HEK293 (cell line): ENCODE measurements around the gene HPD.
"Not testable (repeated sequence)": the region's sequence is repeated elsewhere in the genome, so short reads cannot be mapped to it uniquely, and the experiment has no call there.

Source experiments
- CTCF ChIA-PET: fragments of 350-600 bp; formaldehyde crosslinking; extraction: SDS; loops from one replicate; lab custom pipeline; 2021; ENCODE audit warnings: antibody characterized with exemption; lab: Yijun Ruan, JAX
- POLR2A ChIA-PET: fragments of 300-600 bp; formaldehyde crosslinking; extraction: SDS; loops from one replicate; lab custom pipeline; 2020; ENCODE audit warnings: antibody characterized with exemption, inconsistent platforms; lab: Yijun Ruan, JAX
- H3K27ac ChIP-seq: fragments of 200-500 bp; sonication (Bioruptor generic); 2 replicates; pipeline ENCODE4 v1.5.1; 2014; ENCODE audit warnings: low read depth, low read length, control low read depth, inconsistent platforms; ENCODE audit errors: extremely low read depth
- H3K36me3 ChIP-seq, 2 experiments: fragments of 200-500 bp in 1 of 2; sonication (Bioruptor generic) in 1 of 2; 1 replicate in 1 of 2; 2 replicates in 1 of 2; pipeline ENCODE4 v1.5.1; 2014 to 2017; ENCODE audit warnings: inconsistent platforms in 2 of 2, low read length in 2 of 2; ENCODE audit not compliant: control insufficient read depth in 2 of 2, insufficient read depth in 1 of 2
- H3K4me1 ChIP-seq: fragments of 200-500 bp; sonication (Bioruptor generic); 2 replicates; pipeline ENCODE4 v1.5.1; 2014; ENCODE audit warnings: mild to moderate bottlenecking, low read length, inconsistent platforms; ENCODE audit not compliant: control insufficient read depth, insufficient read depth
- H3K4me3 ChIP-seq: 2 replicates; pipeline ENCODE4 v1.5.1; 2011; ENCODE audit warnings: low read depth, mild to moderate bottlenecking, control low read depth, low read length, moderate library complexity
- H3K9me3 ChIP-seq: fragments of 200-500 bp; sonication (Bioruptor generic); 2 replicates; pipeline ENCODE4 v1.5.1; 2014; ENCODE audit warnings: low read depth, low read length, inconsistent platforms; ENCODE audit not compliant: control insufficient read depth, insufficient read depth
- IKZF3 ChIP-seq: fragments of 450-650 bp; IDR thresholded peaks from 2 replicates; pipeline ENCODE4 v1.5.0; 2018; ENCODE audit warnings: missing biosample characterization, mild to moderate bottlenecking, missing genetic modification characterization, moderate library complexity
- KLF16 ChIP-seq: fragments of 450-650 bp; formaldehyde crosslinking; IDR thresholded peaks from 2 replicates; pipeline ENCODE4 v1.5.1; 2017; ENCODE audit warnings: missing biosample characterization, missing genetic modification characterization
- SCRT1 ChIP-seq: fragments of 450-650 bp; formaldehyde crosslinking; IDR thresholded peaks from 2 replicates; pipeline ENCODE4 v1.5.1; 2016; ENCODE audit warnings: missing biosample characterization, missing genetic modification characterization, borderline replicate concordance
- YY2 ChIP-seq: fragments of 450-650 bp; formaldehyde crosslinking; IDR thresholded peaks from 2 replicates; pipeline ENCODE4 v1.5.1; 2016; ENCODE audit warnings: missing biosample characterization, missing genetic modification characterization
- ZNF121 ChIP-seq: fragments of 450-650 bp; formaldehyde crosslinking; IDR thresholded peaks from 2 replicates; pipeline ENCODE4 v1.5.1; 2016; ENCODE audit warnings: missing biosample characterization, missing genetic modification characterization
- ZNF16 ChIP-seq: fragments of 450-650 bp; formaldehyde crosslinking; IDR thresholded peaks from 2 replicates; pipeline ENCODE4 v1.5.1; 2016; ENCODE audit warnings: low read depth, missing biosample characterization, missing genetic modification characterization
- ZNF214 ChIP-seq: fragments of 450-650 bp; formaldehyde crosslinking; IDR thresholded peaks from 2 replicates; pipeline ENCODE4 v1.5.1; 2017; ENCODE audit warnings: missing biosample characterization, mild to moderate bottlenecking, missing genetic modification characterization, borderline replicate concordance
- ZNF341 ChIP-seq: fragments of 450-650 bp; formaldehyde crosslinking; IDR thresholded peaks from 2 replicates; pipeline ENCODE4; 2016; ENCODE audit warnings: low read depth, missing biosample characterization, missing genetic modification characterization
- ZNF416 ChIP-seq: fragments of 450-650 bp; formaldehyde crosslinking; IDR thresholded peaks from 2 replicates; pipeline ENCODE4 v1.5.1; 2016; ENCODE audit warnings: missing biosample characterization, missing genetic modification characterization
- ZNF423 ChIP-seq: fragments of 450-650 bp; formaldehyde crosslinking; IDR thresholded peaks from 2 replicates; pipeline ENCODE4 v1.5.1; 2016; ENCODE audit warnings: missing biosample characterization, missing genetic modification characterization
- ZNF549 ChIP-seq: fragments of 450-650 bp; IDR thresholded peaks from 2 replicates; pipeline ENCODE4 v1.5.1; 2018; ENCODE audit warnings: missing biosample characterization, missing genetic modification characterization, mild to moderate bottlenecking, inconsistent platforms, moderate library complexity
- ZNF571 ChIP-seq: fragments of 450-650 bp; formaldehyde crosslinking; IDR thresholded peaks from 2 replicates; pipeline ENCODE4 v1.5.0; 2017; ENCODE audit warnings: missing biosample characterization, missing genetic modification characterization
- ZNF623 ChIP-seq: fragments of 450-650 bp; formaldehyde crosslinking; IDR thresholded peaks from 2 replicates; pipeline ENCODE4 v1.5.1; 2016; ENCODE audit warnings: missing biosample characterization, missing genetic modification characterization
- ZNF768 ChIP-seq: fragments of 450-650 bp; formaldehyde crosslinking; IDR thresholded peaks from 2 replicates; pipeline ENCODE4 v1.5.1; 2018; ENCODE audit warnings: missing biosample characterization, mild to moderate bottlenecking, missing genetic modification characterization
- ZNF785 ChIP-seq: fragments of 450-650 bp; formaldehyde crosslinking; IDR thresholded peaks from 2 replicates; pipeline ENCODE4 v1.5.1; 2016; ENCODE audit warnings: missing biosample characterization, missing genetic modification characterization
- ZXDB ChIP-seq: fragments of 450-650 bp; formaldehyde crosslinking; IDR thresholded peaks from 2 replicates; pipeline ENCODE4 v1.5.1; 2016; ENCODE audit warnings: missing biosample characterization, missing genetic modification characterization
- TF ChIP-seq, protein P1 (sequence below): fragments of 450-650 bp; formaldehyde crosslinking; IDR thresholded peaks from 2 replicates; pipeline ENCODE4 v1.5.1; 2016; ENCODE audit warnings: missing biosample characterization, missing genetic modification characterization
- TF ChIP-seq, protein P2 (sequence below): fragments of 450-650 bp; formaldehyde crosslinking; IDR thresholded peaks from 2 replicates; pipeline ENCODE4 v1.5.1; 2016; ENCODE audit warnings: missing biosample characterization, missing genetic modification characterization, borderline replicate concordance
- TF ChIP-seq, protein P3 (sequence below): fragments of 450-650 bp; formaldehyde crosslinking; IDR thresholded peaks from 2 replicates; pipeline ENCODE4 v1.5.1; 2017; ENCODE audit warnings: missing biosample characterization, missing genetic modification characterization
- TF ChIP-seq, protein P4 (sequence below): fragments of 450-650 bp; formaldehyde crosslinking; IDR thresholded peaks from 2 replicates; pipeline ENCODE4 v1.5.1; 2016; ENCODE audit warnings: missing biosample characterization, missing genetic modification characterization

Gene HPD

DNA sequence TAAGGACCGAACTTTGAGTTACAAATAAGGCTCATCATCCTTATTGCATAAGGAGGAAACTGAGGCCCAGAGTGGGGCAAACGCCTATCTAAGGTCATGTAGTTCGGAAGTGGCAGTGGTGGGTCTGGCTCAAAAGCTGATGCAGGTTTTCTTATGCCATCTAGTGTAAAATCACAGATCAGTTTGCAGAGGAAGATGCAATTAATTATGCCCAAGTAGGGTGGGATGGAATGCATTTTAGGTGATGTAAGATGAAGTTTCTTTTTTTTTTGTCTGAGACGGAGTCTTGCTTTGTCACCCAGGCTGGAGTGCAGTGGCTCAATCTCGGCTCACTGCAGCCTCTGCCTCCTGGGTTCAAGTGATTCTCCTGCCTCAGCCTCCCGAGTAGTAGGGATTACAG is 31.0 kb upstream of the HPD start:
- POLR2A ChIA-PET, H3K9me3 ChIP-seq: not testable (repeated sequence)
- peak overlapping the region; percentile 81 for H3K4me3 ChIP-seq
- H3K27ac ChIP-seq = peak overlapping the region; percentile 84; the same call in 1 of the 2 replicates
- peaks cover 11% of the 10 kb centered on the region; the same call in 1 of the 2 replicates for H3K4me1 ChIP-seq
- TF ChIP-seq, protein P1, sequence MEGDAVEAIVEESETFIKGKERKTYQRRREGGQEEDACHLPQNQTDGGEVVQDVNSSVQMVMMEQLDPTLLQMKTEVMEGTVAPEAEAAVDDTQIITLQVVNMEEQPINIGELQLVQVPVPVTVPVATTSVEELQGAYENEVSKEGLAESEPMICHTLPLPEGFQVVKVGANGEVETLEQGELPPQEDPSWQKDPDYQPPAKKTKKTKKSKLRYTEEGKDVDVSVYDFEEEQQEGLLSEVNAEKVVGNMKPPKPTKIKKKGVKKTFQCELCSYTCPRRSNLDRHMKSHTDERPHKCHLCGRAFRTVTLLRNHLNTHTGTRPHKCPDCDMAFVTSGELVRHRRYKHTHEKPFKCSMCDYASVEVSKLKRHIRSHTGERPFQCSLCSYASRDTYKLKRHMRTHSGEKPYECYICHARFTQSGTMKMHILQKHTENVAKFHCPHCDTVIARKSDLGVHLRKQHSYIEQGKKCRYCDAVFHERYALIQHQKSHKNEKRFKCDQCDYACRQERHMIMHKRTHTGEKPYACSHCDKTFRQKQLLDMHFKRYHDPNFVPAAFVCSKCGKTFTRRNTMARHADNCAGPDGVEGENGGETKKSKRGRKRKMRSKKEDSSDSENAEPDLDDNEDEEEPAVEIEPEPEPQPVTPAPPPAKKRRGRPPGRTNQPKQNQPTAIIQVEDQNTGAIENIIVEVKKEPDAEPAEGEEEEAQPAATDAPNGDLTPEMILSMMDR = 0 out of 2 replicates have a peak, but pooled peaks have one; percentile 12
- H3K36me3 ChIP-seq = peaks cover 7 to 11% of the 10 kb centered on the region in 2 experiments; a peak in 2 of 3 replicates
- CTCF ChIA-PET = interaction anchor here (0.6 to 9.9 kb wide), 4 partner anchors 14 to 1629 kb away, joined by 3 to 154 read pairs (median 4); partner anchors contain the start of gene RHOF

DNA sequence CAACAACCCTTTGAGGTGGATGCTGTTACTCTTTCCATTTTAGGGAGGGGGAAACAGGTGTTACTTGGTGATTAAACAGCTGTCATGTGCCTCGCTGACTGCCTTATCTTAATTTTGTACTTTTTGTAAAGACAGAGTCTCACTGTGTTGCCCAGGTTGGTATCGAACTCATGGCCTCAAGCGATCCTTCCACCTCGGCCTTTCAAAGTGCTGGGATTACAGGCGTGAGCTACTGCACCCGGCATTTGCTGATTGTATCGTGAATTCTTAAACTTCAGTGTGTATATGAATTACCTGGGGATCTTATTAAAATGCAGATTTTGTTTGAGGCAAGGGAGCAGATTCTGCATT is 30.6 kb upstream of the HPD start:
- peak; percentile 70 for TF ChIP-seq ZNF121 (tag by site-specific recombination)
- TF ChIP-seq SCRT1 (tag by site-specific recombination) = 0 out of 2 replicates have a peak, but pooled peaks have one; percentile 42
- TF ChIP-seq, protein P2, sequence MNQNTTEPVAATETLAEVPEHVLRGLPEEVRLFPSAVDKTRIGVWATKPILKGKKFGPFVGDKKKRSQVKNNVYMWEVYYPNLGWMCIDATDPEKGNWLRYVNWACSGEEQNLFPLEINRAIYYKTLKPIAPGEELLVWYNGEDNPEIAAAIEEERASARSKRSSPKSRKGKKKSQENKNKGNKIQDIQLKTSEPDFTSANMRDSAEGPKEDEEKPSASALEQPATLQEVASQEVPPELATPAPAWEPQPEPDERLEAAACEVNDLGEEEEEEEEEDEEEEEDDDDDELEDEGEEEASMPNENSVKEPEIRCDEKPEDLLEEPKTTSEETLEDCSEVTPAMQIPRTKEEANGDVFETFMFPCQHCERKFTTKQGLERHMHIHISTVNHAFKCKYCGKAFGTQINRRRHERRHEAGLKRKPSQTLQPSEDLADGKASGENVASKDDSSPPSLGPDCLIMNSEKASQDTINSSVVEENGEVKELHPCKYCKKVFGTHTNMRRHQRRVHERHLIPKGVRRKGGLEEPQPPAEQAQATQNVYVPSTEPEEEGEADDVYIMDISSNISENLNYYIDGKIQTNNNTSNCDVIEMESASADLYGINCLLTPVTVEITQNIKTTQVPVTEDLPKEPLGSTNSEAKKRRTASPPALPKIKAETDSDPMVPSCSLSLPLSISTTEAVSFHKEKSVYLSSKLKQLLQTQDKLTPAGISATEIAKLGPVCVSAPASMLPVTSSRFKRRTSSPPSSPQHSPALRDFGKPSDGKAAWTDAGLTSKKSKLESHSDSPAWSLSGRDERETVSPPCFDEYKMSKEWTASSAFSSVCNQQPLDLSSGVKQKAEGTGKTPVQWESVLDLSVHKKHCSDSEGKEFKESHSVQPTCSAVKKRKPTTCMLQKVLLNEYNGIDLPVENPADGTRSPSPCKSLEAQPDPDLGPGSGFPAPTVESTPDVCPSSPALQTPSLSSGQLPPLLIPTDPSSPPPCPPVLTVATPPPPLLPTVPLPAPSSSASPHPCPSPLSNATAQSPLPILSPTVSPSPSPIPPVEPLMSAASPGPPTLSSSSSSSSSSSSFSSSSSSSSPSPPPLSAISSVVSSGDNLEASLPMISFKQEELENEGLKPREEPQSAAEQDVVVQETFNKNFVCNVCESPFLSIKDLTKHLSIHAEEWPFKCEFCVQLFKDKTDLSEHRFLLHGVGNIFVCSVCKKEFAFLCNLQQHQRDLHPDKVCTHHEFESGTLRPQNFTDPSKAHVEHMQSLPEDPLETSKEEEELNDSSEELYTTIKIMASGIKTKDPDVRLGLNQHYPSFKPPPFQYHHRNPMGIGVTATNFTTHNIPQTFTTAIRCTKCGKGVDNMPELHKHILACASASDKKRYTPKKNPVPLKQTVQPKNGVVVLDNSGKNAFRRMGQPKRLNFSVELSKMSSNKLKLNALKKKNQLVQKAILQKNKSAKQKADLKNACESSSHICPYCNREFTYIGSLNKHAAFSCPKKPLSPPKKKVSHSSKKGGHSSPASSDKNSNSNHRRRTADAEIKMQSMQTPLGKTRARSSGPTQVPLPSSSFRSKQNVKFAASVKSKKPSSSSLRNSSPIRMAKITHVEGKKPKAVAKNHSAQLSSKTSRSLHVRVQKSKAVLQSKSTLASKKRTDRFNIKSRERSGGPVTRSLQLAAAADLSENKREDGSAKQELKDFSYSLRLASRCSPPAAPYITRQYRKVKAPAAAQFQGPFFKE = no peak
- TF ChIP-seq ZNF341 = 0 out of 2 replicates have a peak, but pooled peaks have one; percentile 11
- TF ChIP-seq ZNF571 (tag by site-specific recombination) = no peak
- no peak for TF ChIP-seq ZNF785 (tag by site-specific recombination)
- TF ChIP-seq ZXDB (tag by site-specific recombination) = no peak
- peak; percentile 83; the same call in 1 of the 2 replicates for TF ChIP-seq ZNF768
- H3K36me3 ChIP-seq = peaks cover 3 to 11% of the 10 kb centered on the region in 2 experiments; a peak in 2 of 3 replicates
- ChIA-PET CTCF (interaction anchor here (0.6 to 9.9 kb wide), 7 partner anchors 9 to 1629 kb away, joined by 3 to 154 read pairs (median 3); partner anchors contain the start of gene RHOF), POLR2A (interaction anchor here (1.2 to 1.9 kb wide), 4 partner anchors 46 to 94 kb away, joined by 5 to 24 read pairs (median 6); partner anchors contain the start of gene RHOF)
- H3K9me3 ChIP-seq = no peaks in the 10 kb centered on the region
- peak overlapping the region; percentile 84 for H3K27ac ChIP-seq
- peak overlapping the region; percentile 81 for H3K4me3 ChIP-seq
- peaks cover 11% of the 10 kb centered on the region; the same call in 1 of the 2 replicates for H3K4me1 ChIP-seq

DNA sequence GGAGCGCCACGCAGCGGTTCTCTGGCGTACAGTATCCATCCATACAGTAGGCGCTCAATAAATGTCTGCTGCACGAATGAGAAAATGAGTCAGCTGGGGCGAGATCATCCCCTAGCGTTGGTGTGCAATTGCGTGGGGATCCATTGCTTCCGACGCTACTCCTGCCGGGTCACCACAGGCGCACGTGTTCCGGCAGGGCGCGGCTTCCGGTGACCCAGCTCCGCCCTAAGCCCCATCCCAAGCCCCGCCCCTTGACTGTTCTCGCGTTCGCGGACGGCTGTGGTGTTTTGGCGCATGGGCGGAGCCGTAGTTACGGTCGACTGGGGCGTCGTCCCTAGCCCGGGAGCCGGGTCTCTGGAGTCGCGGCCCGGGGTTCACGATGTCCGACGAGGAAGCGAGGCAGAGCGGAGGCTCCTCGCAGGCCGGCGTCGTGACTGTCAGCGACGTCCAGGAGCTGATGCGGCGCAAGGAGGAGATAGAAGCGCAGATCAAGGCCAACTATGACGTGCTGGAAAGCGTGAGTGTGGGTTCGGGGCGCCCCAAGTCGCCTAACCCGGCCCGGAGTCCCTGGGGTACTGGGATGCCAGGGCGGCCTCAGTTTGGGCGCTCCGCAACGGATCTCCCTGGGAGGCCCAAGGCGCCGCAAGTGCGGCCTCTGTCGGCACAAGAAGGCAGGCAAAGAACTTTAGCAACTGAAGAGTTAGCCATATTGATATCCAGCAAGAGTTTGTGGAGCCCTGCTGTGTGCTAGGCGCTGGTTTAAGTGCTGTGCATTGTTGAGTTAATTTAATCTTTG is 30.0 kb upstream of the HPD start, which contains the start of gene PSMD9:
Gene PSMD9 (plus strand): TSS at position 313 of the 796 bp plus-strand sequence. CDS start 67 bp downstream, at position 380.
- Histone ChIP-seq H3K9me3 (no peaks in the 10 kb centered on the region), H3K36me3 (peaks cover 3 to 11% of the 10 kb centered on the region in 2 experiments; a peak in 2 of 3 replicates), H3K27ac (peak within 1 kb of the TSS; percentile 84), H3K4me1 (peaks cover 10% of the 10 kb centered on the region; the same call in 1 of the 2 replicates), H3K4me3 (peak within 1 kb of the TSS; percentile 81)
- POLR2A ChIA-PET = interaction anchor here (0.5 to 1.9 kb wide), 22 partner anchors 16 to 337 kb away, joined by 3 to 24 read pairs (median 4); partner anchors contain the start of genes DIABLO and RHOF
- CTCF ChIA-PET = interaction anchor here (0.6 to 9.9 kb wide), 15 partner anchors 8 to 1630 kb away, joined by 3 to 154 read pairs (median 3); partner anchors contain the start of gene RHOF
- TF ChIP-seq ZNF416 = no peak
- peak; percentile 47 for TF ChIP-seq ZNF16 (tag by site-specific recombination)
- TF ChIP-seq YY2 (tag by site-specific recombination) = peak; percentile 84
- no peak for TF ChIP-seq IKZF3 (tag by site-specific recombination)
- TF ChIP-seq ZNF214 = no peak
- TF ChIP-seq, protein P3, sequence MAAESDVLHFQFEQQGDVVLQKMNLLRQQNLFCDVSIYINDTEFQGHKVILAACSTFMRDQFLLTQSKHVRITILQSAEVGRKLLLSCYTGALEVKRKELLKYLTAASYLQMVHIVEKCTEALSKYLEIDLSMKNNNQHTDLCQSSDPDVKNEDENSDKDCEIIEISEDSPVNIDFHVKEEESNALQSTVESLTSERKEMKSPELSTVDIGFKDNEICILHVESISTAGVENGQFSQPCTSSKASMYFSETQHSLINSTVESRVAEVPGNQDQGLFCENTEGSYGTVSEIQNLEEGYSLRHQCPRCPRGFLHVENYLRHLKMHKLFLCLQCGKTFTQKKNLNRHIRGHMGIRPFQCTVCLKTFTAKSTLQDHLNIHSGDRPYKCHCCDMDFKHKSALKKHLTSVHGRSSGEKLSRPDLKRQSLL = peak; percentile 5; the same call in 1 of the 2 replicates
- peak; percentile 90 for TF ChIP-seq ZNF423
- peak; percentile 83 for TF ChIP-seq KLF16
- TF ChIP-seq, protein P4, sequence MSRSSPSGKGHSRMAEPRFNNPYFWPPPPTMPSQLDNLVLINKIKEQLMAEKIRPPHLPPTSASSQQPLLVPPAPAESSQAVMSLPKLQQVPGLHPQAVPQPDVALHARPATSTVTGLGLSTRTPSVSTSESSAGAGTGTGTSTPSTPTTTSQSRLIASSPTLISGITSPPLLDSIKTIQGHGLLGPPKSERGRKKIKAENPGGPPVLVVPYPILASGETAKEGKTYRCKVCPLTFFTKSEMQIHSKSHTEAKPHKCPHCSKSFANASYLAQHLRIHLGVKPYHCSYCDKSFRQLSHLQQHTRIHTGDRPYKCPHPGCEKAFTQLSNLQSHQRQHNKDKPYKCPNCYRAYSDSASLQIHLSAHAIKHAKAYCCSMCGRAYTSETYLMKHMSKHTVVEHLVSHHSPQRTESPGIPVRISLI (tag by site-specific recombination) = no peak
- no peak for TF ChIP-seq ZNF623 (tag by site-specific recombination)
- no peak for TF ChIP-seq ZNF549 (tag by site-specific recombination)
